Hematopoietic multipotent progenitor cell treated with erythropoietin and hydrocortisone succinate and interleukin-3 and kit ligand, for 17 days (in vitro differentiated cells): ENCODE results near the gene NAGLU.
"Not testable (repeated sequence)": the region's sequence is repeated elsewhere in the genome, so short reads cannot be mapped to it uniquely, and the experiment has no call there.

ENCODE experiments used
- DNase-seq: peaks from one replicate; pipeline ENCODE4 v3.0.0-alpha.2; 2015; ENCODE audit warnings: low spot score

NAGLU gene

GRCh38 chr17:42521666-42522262 is 14.3 kb upstream of the NAGLU start:
- no peak for DNase-seq

DNA sequence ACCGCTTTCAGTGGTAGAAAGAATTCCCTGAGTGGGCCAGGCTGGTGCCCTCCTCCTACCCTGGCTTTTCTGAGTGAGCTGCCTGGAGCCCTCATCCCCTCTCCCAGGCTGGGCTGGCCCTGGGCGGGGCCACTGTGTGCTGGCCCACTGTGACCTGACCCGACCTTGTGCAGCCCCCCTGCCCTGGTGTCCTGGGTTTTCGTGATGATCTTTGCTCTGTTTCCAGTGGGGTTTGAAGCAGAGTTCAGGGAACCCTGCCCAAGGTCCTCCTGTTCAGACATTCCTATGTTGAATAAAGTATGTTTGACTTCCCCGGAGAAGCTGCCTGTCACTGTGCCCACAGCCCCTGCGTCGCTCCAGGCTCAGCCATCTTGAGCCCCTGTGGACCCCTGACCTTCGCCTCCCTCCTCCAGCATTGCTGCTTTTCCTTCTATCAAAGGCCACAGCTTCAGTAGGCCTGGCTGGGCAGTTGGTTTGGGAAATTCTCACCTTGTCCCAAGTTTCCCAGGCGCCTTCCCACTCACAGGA is 13.7 kb upstream of the NAGLU start:
- no peak for DNase-seq

DNA sequence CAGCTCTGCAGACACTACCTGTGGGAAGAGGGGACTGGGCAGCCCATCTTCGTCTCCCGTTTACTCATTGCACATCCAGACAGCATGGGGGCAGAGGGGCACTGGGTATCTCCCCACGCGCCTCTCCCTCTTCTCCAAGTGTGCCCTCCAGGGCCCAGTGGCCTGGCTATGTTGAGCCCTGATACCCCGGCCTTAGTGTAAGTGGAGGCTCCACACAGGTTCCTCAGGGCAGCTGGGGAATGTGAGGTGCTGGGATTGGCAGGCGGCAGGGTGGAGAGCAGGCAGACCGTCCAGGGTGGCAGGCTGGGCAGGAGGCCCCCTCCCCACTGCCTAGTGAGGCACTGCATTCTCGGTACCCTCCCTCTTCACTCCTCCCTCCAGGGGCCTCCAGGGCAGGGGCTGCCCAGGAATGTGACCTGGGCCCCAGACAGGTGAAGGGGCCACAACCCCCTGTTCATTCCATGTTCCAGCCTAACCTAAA is 13.2 kb upstream of the NAGLU start:
- DNase-seq: no peak

- no peak for DNase-seq
Observed at GRCh38 chr17:42525221-42525620, 10.8 kb upstream of the NAGLU start.

DNA sequence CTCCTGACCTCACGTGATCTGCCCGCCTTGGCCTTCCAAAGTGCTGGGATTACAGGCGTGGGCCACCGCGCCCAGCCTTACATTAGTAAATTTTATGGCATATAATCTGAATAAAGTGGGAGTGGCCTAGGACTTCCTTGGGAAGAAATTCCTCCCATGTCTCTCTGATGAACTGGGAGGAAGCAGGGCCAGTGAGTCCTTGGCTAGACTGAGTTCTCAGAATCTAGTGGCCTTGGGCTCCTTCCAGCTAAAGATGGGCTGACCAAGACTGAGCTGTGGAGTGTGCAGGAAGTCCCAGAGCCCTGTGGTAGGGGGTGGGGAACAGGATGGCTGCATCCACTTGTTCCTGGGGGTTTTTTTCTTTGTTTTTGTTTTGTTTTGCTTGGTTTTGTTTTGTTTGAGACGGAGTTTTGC is 10.0 kb upstream of the NAGLU start:
- DNase-seq: no peak

DNA sequence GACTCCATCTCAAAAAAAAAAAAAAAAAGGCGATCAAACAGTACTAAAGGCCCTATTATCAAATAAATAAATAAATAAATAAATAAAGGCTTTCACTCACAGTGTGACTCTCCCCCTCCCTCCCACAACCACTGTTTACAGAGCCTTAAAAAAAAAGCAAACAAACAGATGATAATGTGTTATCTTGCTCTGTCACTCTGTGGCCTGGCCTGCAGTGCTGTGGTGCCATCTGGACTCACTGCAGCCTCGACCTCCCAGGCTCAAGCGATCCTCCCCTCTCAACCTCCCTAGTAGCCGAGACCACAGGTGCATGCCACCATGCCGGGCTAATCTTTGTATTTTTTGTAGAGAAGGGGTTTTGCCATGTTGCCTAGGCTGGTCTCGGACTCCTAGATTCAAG is 8.1 kb upstream of the NAGLU start:
- no peak for DNase-seq

DNA sequence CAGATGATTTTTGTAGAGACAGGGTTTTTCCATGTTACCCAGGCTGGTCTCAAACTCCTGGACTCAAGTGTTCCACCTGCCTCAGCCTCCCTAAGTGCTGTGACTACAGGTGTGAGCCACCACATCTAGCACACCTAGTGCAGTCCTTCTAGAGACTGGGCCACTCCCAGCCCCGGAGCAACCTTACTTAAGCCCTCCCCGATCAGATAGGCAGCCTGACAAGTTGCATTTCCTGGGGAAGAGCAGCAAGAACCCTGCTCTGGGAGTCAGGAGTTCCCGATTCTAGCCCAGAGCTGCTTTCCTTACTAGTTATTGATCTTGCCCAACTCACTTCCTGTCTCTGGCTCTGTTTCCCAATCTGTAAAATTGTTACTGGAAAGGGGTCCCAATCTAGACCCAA is 7.0 kb upstream of the NAGLU start:
- DNase-seq: no peak

DNA sequence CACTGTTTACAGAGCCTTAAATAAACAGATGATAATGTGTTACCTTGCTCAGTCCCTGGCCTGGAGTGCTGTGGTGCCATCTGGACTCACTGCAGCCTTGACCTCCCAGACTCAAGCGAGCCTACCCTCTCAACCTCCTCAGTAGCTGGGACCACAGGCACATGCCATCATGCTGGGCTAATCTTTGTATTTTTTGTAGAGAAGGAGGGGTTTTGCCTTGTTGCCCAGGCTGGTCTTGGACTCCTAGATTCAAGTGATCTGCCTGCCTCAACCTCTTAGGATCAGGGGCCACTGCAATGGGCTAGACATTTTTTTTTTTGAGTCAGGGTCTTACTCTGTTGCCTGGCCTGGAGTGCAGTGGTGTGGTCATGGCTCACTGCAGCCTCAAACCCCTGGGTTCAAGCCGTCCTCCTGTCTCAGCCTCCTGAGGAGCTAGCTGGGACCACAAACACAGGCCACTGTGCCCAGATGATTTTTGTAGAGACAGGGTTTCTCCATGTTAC is 5.0 kb upstream of the NAGLU start:
- no peak for DNase-seq

GRCh38 chr17:42531455-42532354 is 4.3 kb upstream of the NAGLU start:
- peak; percentile 47 for DNase-seq

GRCh38 chr17:42535155-42536047 is 640 bp upstream of the NAGLU start:
- no peak for DNase-seq

DNA sequence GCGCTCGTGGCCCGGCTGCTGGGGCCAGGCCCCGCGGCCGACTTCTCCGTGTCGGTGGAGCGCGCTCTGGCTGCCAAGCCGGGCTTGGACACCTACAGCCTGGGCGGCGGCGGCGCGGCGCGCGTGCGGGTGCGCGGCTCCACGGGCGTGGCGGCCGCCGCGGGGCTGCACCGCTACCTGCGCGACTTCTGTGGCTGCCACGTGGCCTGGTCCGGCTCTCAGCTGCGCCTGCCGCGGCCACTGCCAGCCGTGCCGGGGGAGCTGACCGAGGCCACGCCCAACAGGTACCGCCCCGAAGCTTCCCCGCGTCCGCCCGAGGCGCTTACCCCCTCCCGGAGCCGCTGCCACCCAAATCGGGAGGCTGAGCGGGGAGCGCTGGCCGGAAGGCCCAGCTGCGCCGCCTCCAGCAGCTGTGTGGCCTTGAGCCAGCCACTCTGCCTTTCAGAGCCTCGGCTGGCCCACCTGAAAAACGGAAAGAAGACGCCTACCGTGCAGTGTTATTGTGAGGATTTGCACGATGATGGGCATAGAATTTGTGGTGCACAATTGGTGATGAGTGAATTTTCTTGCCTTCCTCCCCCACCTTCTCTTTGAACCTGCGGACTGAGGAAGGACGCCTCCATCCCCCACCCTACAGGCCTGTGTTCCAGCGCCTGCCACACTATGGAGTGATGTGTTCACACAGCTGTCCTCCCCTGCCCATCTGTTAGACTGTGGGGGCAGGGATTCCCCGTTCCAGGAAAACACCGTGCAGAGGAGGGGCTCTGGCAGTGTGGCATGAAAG is 523 bp downstream of the NAGLU start:
- DNase-seq: peak; percentile 78

DNA sequence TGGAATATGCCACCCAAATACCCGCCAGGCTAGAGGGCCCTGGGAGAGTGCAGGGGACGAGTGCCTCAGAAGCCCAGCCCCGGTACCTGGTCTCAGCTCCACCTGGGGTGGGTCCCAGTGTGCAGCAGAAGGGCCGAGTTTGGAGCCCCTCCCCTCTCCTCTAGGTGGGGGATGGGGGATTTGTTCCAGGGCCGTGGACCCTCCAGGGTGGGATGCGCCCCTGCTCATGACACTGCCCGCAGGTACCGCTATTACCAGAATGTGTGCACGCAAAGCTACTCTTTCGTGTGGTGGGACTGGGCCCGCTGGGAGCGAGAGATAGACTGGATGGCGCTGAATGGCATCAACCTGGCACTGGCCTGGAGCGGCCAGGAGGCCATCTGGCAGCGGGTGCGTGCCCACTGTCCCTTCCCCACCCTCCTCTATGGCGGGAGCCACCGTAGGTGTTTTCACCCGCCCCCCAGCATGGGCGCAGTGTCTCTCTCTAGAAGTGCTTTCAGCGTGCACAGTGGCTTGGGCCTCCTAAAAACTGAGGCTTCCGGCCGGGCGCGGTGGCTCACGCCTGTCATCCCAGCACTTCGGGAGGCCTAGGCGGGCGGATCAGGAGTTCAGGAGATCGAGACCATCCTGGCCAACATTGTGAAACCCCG is 1.2 kb downstream of the NAGLU start:
- no peak for DNase-seq

DNA sequence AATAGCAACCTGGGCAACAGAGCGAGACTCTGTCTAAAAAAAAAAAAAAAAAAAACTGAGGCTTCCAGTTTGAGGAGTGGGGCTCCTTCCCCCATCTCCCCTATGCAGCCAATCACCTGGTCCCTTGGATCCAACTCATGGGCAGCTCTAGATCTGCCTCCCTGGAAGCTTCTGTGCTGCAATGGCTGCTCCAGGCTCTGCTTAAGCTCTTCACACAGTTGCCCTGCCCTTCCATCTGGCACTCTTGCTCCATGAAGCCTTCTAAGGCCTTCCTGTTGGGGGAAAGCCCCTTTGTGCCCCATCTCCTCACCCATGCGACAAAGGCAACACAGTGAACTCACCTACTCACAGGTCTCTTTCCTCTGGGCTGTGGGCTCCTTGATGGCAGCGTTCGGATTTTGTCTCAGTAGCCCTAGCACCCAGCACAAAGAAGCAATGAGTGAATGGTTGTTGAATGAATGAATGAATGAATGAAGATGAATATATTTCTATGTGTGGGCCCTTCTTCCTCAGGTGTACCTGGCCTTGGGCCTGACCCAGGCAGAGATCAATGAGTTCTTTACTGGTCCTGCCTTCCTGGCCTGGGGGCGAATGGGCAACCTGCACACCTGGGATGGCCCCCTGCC is 1.9 kb downstream of the NAGLU start:
- DNase-seq: no peak

GRCh38 chr17:42538482-42538881 is 2.4 kb downstream of the NAGLU start:
- no peak for DNase-seq

DNA sequence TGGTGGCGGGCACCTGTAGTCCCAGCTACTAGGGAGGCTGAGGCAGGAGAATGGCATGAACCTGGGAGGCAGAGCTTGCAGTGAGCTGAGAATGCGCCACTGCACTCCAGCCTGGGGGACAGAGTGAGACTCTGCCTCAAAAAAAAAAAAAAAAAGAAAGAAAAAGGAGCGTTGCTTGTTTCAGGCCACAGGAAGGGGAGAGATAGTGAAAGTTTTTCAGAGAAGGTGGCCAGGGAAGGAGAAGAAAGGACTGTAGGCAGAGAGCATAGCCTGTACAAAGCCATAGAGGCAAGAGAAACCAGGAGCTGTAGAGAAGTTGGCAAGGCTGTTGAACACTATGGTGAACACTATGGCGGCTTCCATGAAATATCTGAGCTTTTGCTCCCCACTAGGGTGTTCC is 4.5 kb downstream of the NAGLU start:
- not testable (repeated sequence) for DNase-seq

GRCh38 chr17:42541041-42541833 is 5.2 kb downstream of the NAGLU start:
- DNase-seq: no peak

DNA sequence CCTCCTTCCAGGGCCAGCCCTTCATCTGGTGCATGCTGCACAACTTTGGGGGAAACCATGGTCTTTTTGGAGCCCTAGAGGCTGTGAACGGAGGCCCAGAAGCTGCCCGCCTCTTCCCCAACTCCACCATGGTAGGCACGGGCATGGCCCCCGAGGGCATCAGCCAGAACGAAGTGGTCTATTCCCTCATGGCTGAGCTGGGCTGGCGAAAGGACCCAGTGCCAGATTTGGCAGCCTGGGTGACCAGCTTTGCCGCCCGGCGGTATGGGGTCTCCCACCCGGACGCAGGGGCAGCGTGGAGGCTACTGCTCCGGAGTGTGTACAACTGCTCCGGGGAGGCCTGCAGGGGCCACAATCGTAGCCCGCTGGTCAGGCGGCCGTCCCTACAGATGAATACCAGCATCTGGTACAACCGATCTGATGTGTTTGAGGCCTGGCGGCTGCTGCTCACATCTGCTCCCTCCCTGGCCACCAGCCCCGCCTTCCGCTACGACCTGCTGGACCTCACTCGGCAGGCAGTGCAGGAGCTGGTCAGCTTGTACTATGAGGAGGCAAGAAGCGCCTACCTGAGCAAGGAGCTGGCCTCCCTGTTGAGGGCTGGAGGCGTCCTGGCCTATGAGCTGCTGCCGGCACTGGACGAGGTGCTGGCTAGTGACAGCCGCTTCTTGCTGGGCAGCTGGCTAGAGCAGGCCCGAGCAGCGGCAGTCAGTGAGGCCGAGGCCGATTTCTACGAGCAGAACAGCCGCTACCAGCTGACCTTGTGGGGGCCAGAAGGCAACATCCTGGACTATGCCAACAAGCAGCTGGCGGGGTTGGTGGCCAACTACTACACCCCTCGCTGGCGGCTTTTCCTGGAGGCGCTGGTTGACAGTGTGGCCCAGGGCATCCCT is 7.4 kb downstream of the NAGLU start:
- DNase-seq: no peak

DNA sequence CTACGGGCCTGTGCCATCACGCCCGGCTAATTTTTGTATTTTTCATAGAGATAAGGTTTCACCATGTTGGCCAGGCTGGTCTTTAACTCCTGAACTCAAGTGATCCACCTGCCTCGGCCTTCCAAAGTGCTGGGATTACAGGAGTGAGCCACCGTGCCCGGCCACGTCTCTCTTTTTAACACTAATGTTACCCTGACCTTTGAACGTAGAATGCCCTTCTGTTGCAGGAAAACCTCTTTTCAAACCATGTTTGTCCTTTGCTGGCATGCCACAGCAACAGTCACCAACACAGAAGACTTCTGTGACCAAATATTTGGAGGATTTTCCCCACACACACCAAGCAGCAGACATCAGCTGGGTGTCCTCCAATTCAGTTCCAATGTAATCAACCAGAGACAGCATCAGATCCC is 8.8 kb downstream of the NAGLU start:
- DNase-seq: no peak
